KOPT-K1 (cell line): Measurements from ENCODE around the gene MAGI1.
"Not testable (repeated sequence)": the region's sequence is repeated elsewhere in the genome, so short reads cannot be mapped to it uniquely, and the experiment has no call there.

Experiments used
- H3K27ac ChIP-seq: fragments of 200-600 bp; sonication (generic); 2 replicates; pipeline ENCODE4 v1.5.1; 2016; ENCODE audit warnings: antibody characterized with exemption, mild to moderate bottlenecking, low read depth, low read length; ENCODE audit not compliant: poor library complexity, severe bottlenecking
- H3K36me3 ChIP-seq: fragments of 200-600 bp; sonication (generic); 2 replicates; pipeline ENCODE4 v1.5.1; 2017; ENCODE audit warnings: antibody characterized with exemption, mild to moderate bottlenecking, low read length, moderate library complexity; ENCODE audit not compliant: insufficient read depth
- H3K9me3 ChIP-seq: fragments of 200-600 bp; sonication (generic); 2 replicates; pipeline ENCODE4 v1.5.1; 2017; ENCODE audit warnings: antibody characterized with exemption, low read length, mild to moderate bottlenecking; ENCODE audit not compliant: insufficient read depth, poor library complexity, severe bottlenecking

Gene MAGI1

DNA sequence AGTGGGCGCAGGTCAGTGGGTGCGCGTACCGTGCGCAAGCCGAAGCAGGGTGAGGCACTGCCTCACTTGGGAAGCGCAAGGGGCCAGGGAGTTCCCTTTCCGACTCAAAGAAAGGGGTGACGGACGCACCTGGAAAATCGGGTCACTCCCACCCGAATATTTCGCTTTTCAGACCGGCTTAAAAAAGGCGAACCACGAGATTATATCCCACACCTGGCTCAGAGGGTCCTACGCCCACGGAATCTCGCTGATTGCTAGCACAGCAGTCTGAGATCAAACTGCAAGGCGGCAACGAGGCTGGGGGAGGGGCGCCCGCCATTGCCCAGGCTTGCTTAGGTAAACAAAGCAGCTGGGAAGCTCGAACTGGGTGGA lies 529.3 kb downstream of the MAGI1 start:
- H3K36me3 ChIP-seq, H3K9me3 ChIP-seq, H3K27ac ChIP-seq: not testable (repeated sequence)

DNA sequence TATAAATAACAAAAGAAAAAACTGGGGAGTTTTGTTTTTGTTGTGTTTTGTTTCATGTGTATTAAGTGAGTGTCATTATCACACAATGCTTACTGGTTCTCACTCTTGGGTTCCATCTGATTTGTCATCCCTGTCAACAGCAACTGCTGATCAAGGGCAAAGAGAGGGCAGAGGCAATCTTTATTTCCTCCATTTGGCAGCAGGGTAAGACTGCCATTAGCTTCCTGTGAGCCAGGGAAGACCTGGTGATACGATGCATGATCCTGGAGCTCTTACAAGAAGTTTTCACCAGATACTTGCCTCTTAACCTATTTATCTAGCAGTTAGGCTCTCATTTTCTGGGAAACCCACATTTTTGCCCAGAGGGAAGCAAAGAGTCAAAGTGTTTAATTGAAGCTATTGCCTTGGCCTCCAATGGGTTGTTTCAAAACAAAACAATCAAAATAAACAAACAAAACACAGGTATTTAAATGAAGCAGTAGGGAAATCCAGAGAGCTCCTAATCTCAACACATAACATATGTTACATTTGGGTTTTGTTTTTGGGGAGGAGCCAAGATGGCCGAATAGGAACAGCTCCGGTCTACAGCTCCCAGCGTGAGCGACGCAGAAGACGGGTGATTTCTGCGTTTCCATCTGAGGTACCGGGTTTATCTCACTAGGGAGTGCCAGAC lies 529.8 kb downstream of the MAGI1 start:
- H3K27ac ChIP-seq = no peak overlapping the region
- H3K9me3 ChIP-seq = no peaks in the 10 kb centered on the region
- no peaks in the 10 kb centered on the region for H3K36me3 ChIP-seq

DNA sequence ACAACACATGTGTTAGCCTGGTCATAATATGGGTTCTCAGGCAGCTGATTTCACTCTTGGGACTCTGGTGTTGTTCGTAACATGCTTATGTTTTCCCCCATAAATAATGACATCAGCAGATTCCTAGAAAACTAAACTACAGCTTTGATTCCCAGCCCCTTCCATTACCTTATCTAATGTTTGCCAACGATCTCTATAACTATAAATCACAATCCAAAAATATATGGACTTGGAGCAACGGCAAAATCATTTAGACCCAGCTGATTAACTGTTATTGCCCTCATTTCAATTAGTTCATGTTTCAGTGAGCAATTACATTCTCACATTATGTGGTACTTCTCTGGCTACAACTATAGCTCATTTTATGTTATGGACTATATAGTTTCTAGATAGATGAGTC lies 531.3 kb downstream of the MAGI1 start:
- no peaks in the 10 kb centered on the region for H3K9me3 ChIP-seq
- no peaks in the 10 kb centered on the region for H3K36me3 ChIP-seq
- no peak overlapping the region for H3K27ac ChIP-seq

DNA sequence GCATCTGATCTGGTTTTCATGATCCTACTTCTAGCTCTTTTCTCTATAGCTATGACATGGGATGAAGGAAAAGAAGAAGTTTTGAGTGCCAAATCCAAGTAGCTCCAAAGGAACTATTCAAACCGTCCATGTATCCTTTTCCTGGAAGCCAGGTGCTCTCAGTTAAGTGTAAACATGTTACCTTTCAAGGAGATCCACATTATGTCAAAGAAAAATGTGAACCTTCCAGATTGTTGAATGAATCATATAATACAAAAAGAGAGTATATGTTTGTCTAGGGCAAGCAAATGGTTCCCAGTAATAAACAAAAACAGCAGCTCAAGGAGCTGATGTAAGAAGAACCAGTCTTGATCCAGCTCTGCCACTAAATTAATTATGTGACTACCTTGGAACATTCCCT lies 534.9 kb downstream of the MAGI1 start:
- no peak overlapping the region for H3K27ac ChIP-seq
- no peaks in the 10 kb centered on the region for H3K9me3 ChIP-seq
- H3K36me3 ChIP-seq = no peaks in the 10 kb centered on the region

DNA sequence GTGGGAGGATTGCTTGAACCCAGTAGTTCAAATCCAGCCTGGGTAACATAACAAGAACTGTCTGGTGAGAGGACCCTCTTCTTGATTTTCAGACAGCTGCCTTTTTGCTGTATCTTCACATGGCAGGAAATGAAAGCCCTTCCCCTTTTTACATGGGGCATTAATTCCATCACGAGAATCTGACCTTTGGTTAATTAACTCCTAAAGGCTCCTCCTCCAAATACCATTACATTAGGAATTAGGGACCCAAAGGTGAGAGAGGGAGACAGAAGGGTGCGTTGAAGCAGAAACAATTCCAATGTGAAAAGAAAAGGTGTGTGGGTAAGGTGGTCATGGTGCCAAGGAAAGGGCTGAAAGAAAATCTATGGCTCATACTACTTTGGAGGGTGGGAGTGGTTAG lies 536.2 kb downstream of the MAGI1 start:
- no peaks in the 10 kb centered on the region for H3K36me3 ChIP-seq
- no peaks in the 10 kb centered on the region for H3K9me3 ChIP-seq
- H3K27ac ChIP-seq = no peak overlapping the region

DNA sequence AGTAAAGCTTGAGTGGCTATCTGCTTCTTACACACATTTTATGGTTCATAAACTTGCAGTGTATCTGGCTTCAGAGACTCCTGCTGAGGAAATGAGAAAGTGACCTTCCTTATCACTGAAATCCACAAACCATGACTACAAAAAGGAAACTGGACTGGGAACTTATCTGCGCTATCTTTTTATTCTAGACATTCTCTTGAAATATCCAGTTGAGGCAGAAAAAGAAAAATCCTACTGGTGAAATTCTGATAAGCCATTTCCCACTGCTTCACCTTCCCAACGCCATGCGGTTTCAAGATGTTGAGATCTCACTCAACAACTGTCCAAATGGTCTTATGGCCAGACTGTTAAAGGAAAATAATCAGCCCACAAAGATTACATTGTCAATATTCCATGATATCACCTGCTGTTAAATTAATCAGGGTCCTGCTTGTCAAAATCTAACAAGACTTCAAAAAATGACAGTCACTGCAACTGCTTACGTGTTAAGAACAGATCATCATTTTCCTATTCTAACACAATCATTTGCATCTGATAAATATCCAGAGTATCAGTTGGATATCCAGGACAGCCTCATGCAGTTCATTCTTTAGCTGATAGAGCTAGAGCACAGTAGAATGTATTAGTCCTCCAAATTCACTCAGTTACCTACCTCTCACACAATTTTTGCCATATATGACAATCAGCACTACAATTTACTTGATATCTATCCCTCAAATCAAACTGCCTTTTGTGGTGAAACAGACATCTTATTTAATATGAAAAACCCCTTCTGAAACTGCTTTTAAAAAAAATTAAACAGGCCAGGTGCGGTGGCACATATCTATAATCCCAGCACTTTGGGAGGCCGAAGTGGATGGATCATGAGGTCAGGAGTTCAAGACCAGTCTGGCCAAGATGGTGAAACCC lies 538.1 kb downstream of the MAGI1 start:
- Histone ChIP-seq H3K9me3 (no peaks in the 10 kb centered on the region), H3K27ac (no peak overlapping the region), H3K36me3 (no peaks in the 10 kb centered on the region)

DNA sequence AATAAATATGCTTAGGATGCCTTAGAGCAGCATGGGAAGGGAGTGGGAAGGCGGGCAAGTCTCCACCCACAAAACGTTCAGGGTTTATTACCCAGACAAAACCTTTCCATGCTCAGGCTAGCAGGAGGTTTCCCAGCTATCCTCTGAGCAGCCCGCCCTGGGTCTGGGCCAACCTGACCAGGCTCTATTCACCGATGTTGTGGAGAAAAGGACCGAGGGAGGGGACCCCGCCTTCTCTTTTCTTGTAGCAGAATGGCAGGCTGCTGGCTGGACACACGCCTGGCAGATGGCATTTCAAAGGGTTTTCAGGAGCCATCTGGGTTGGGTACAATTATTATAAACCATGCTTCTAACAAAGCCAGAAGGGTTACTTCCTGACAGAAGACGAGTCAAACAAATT lies 540.9 kb downstream of the MAGI1 start:
- no peaks in the 10 kb centered on the region for H3K9me3 ChIP-seq
- no peaks in the 10 kb centered on the region for H3K36me3 ChIP-seq

DNA sequence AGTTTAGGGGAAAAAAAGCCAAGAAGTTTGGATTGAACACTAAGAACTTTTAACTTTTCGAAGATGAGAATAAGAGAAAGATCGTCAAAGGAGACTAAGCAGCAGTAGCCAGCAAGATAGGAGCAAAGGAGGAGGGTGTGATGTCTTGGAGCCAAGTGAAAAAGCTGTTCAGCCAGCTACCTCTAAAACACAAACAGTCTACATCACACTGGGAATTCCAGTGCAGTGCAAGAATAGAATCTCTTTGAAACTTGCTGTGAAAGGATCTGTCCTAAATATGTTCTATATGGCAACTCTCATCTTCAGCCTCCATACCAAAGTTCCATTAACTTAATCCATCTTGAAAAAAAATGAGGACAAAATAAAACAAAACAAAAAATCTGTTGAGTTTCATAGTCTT lies 541.5 kb downstream of the MAGI1 start:
- H3K36me3 ChIP-seq = no peaks in the 10 kb centered on the region
- H3K27ac ChIP-seq = no peak overlapping the region
- no peaks in the 10 kb centered on the region for H3K9me3 ChIP-seq

More for the DNA sequence above, 540.9 kb downstream of the MAGI1 start:
- H3K27ac ChIP-seq = no peak overlapping the region

DNA sequence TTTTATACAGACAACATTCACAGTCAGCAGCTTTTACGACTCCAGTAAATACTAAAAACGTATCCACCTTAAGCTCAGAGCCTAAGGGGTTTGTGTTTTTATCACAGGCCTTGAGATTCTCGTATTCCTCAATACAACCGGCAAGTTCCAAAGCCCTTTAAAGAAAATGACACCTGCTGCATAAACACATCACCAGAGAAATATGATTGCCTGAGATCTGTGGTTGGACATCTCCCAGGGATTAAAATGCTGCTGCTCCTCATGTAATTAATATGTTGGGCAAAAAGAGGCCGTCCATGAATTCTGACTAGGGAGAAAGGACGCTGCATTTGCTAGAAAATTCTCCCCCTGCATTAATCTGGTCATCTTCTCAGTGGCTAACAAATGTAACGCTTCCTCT lies 544.8 kb downstream of the MAGI1 start:
- no peaks in the 10 kb centered on the region for H3K36me3 ChIP-seq
- no peak overlapping the region for H3K27ac ChIP-seq
- H3K9me3 ChIP-seq = no peaks in the 10 kb centered on the region

DNA sequence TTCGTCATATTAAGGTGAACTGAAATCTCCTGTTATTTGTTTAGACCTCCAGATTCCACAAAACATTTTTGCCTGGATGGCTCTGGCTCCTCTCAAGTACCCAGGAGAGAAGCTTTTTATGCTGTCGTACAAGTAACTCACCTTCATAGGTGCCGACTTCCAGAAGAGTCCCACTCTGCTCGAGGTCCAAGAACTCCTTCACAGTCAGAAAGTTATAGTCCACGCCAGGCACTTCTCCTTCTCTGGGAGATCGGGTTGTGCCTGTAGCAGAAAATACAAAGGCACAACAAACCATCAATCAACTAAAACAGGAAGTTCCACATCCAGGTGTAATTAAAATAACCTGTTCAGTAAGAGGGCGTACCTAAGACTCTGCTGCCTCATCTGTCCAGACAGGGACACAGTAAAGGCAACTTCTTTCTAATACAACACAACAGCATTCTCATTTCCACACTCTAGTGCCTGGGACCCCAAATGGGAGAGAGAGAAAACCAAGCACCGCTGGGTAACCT lies 545.3 kb downstream of the MAGI1 start:
- Histone ChIP-seq H3K27ac (no peak overlapping the region), H3K36me3 (no peaks in the 10 kb centered on the region), H3K9me3 (no peaks in the 10 kb centered on the region)

DNA sequence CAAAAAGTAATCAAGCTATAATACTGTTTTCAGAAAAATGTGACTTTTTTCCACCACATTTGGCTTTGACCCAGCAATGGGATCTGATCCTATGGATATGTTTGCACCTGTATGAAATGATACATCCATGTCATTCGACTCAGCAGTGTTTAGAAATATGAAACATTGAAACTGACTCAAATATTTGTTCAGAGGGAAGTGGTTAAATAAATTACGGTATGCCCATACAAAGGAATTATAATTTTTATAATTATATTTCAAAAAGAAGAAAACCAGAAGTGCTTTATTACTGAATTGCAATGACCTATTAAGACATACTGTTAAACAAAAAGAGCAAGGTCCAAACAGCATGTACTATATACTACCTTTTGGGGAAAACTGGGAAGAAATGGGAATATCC lies 546.5 kb downstream of the MAGI1 start:
- Histone ChIP-seq H3K9me3 (no peaks in the 10 kb centered on the region), H3K36me3 (no peaks in the 10 kb centered on the region), H3K27ac (no peak overlapping the region)

DNA sequence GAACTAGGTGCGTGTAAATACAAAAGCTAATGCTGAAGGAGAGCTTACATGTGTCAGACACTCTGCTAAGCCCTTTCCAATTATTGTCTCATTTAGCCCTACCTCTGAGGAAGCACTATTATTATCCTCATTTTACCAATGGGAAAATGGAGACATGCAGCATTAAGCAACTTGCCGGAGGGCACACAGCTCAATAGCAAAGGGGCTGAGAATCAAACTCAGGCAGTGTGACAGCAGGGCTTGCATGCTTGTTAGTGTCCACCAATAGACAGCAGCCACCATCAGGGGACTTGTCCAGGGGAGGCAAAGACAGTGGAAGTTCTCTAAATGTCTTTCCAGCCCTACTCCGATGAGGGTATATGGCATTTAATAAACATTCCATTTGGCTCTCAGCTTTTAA lies 548.6 kb downstream of the MAGI1 start:
- no peak overlapping the region for H3K27ac ChIP-seq
- no peaks in the 10 kb centered on the region for H3K9me3 ChIP-seq
- H3K36me3 ChIP-seq = no peaks in the 10 kb centered on the region

DNA sequence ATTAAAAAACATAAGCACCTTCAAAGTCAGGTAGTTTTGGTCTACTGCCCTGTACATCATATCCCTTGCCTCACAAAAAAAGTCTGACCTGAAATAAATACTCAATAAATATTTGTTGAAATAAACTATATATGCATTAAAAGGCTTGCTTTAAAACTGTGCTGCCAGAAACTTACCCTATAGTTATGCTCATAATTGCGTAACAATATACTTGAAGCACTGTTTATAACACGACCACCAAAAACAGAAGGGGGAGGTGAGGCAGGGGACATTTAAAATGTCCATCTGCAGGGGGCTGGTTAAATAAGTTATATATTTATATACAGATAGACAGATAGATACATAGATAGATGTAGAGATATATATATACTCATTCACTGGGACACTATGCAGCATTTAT lies 549.5 kb downstream of the MAGI1 start:
- no peak overlapping the region for H3K27ac ChIP-seq
- H3K9me3 ChIP-seq = no peaks in the 10 kb centered on the region
- no peaks in the 10 kb centered on the region for H3K36me3 ChIP-seq

DNA sequence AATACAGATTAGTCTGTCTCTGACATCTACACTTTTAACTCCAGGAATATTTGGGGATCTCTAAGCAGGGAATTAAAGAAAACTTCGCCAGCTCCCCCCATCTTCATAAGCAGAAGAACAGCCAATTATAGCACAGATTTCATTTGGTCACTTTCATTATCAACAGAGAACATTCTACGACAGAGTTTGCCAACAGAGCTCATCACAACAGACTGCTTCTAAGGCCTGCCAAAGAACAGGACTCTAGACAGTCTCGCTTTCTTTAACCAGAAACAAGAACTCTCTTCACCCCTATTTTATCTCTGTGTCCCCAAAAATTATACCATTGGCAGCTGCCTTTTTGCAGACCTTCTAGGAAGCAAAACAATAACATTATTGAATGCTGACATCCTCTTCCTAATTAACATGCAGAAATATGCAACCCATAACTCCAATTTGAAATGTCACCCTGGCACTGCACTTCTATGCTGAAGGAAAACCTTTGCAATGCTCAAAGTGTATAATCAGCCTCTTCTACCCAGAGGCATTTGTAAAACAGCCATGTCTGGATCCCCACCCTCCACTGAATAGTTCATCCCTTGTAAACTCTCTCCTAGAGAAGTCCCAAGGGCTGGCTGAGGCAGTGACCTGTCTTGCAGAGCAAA lies 552.8 kb downstream of the MAGI1 start:
- H3K27ac ChIP-seq = no peak overlapping the region
- H3K9me3 ChIP-seq = no peaks in the 10 kb centered on the region

DNA sequence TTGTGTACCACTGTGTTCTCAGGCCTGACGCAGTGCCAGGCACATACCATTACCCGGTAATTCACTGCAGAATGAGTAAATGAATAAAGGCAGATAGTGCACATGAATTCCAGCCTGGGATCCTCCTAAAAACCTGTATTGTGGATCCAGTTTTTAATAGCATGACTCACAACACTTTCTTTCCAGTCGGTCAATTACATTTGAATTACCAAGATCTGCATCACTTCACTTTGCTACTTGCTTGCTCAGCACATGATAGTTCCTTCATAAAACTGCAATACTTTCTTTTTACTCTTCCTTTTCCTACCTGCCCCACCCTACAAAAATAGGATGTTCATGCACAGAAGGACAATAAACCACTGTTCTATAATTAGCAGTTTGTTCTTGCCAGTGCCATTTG lies 553.8 kb downstream of the MAGI1 start:
- Histone ChIP-seq H3K9me3 (no peaks in the 10 kb centered on the region), H3K36me3 (no peaks in the 10 kb centered on the region), H3K27ac (no peak overlapping the region)

More for the DNA sequence above, 552.8 kb downstream of the MAGI1 start:
- H3K36me3 ChIP-seq = no peaks in the 10 kb centered on the region
